Sigmoid colon (tissue), 4 donors: Measurements from ENCODE around the gene SBF2.
A peak's percentile ranks its signal among the peaks of the same experiment; 100 is the strongest.

Experiments used
- EP300 ChIP-seq, 4 donors: sonication (generic); formaldehyde crosslinking; IDR thresholded peaks; one replicate each; pipeline ENCODE4 v1.6.1; 2017; ENCODE audit warnings: antibody characterized with exemption in 4 of 4
- POLR2A ChIP-seq, 2 donors: fragments of 450-650 bp; IDR thresholded peaks; one replicate each; pipeline ENCODE4 v1.6.1; 2016; ENCODE audit warnings: antibody characterized with exemption in 2 of 2, mild to moderate bottlenecking in 2 of 2, moderate library complexity in 2 of 2
- POLR2AphosphoS5 ChIP-seq, 4 donors: sonication (generic); formaldehyde crosslinking; IDR thresholded peaks; one replicate each; pipeline ENCODE4 v1.6.1; 2017; ENCODE audit warnings: antibody characterized with exemption in 4 of 4
- TF ChIP-seq, protein P1 (sequence below), 4 experiments: fragments of 450-650 bp in 3 of 4; fragments of 200-600 bp in 1 of 4; IDR thresholded peaks; one replicate each; pipeline ENCODE4 v1.5.1; 2016 to 2019; ENCODE audit warnings: antibody characterized with exemption in 4 of 4, mild to moderate bottlenecking in 3 of 4, moderate library complexity in 2 of 4

DNA sequence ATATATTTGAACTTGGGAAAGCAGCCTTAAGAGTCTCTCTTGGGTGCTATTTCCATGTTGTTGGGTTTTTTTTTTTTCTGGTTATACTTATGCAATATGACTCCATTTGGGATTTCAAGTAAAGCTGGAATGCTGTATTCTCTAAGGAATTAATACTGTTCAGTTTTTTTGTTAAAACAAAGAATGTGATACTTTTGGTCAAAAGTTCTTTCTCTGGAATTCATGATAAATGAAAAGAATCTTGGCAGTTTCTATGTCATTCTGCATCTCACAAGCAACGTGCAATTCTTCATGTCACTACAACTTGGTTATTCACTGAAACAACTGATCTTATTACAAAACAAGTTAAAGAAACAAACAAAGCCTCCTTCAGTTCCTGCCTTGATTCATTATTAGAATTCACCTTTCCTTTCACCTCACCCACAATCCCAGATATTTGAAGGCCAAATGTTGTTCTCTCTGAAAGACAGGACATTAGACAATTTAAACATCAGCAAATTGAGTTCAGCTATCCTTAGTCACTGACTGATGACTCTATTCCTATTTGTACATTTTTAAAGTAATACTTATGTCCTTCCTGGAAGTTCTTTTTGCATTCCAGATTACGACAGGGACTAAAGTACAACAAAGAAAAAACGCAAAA is 176.2 kb downstream of the SBF2 start:
- TF ChIP-seq, protein P1, sequence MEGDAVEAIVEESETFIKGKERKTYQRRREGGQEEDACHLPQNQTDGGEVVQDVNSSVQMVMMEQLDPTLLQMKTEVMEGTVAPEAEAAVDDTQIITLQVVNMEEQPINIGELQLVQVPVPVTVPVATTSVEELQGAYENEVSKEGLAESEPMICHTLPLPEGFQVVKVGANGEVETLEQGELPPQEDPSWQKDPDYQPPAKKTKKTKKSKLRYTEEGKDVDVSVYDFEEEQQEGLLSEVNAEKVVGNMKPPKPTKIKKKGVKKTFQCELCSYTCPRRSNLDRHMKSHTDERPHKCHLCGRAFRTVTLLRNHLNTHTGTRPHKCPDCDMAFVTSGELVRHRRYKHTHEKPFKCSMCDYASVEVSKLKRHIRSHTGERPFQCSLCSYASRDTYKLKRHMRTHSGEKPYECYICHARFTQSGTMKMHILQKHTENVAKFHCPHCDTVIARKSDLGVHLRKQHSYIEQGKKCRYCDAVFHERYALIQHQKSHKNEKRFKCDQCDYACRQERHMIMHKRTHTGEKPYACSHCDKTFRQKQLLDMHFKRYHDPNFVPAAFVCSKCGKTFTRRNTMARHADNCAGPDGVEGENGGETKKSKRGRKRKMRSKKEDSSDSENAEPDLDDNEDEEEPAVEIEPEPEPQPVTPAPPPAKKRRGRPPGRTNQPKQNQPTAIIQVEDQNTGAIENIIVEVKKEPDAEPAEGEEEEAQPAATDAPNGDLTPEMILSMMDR (IDR thresholded peaks at IDR 0.05) = no peak
- TF ChIP-seq POLR2A (IDR thresholded peaks at IDR 0.05) (no peak), EP300 (IDR thresholded peaks at IDR 0.05) (no peak), POLR2AphosphoS5 (IDR thresholded peaks at IDR 0.05) (peak in 1 of 4 donors; percentile 5)
